ENCODE data around the gene SIL1.

SIL1 gene

GRCh38 chr5:138986186-138986800, 211.9 kb downstream of the SIL1 start:
- TF ChIP-seq, protein P1, sequence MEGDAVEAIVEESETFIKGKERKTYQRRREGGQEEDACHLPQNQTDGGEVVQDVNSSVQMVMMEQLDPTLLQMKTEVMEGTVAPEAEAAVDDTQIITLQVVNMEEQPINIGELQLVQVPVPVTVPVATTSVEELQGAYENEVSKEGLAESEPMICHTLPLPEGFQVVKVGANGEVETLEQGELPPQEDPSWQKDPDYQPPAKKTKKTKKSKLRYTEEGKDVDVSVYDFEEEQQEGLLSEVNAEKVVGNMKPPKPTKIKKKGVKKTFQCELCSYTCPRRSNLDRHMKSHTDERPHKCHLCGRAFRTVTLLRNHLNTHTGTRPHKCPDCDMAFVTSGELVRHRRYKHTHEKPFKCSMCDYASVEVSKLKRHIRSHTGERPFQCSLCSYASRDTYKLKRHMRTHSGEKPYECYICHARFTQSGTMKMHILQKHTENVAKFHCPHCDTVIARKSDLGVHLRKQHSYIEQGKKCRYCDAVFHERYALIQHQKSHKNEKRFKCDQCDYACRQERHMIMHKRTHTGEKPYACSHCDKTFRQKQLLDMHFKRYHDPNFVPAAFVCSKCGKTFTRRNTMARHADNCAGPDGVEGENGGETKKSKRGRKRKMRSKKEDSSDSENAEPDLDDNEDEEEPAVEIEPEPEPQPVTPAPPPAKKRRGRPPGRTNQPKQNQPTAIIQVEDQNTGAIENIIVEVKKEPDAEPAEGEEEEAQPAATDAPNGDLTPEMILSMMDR (conservative IDR thresholded peaks at IDR 0.05; ENCODE audit: low read depth): no peak
- DNase-seq (ENCODE audit: low spot score): no peak
- no peak overlapping the region for H3K27ac ChIP-seq
- ChIA-PET POLR2A (ENCODE audit: low non-redundant PET) (no interaction called here), CTCF (interaction anchor here (0.6 to 0.7 kb wide), 2 partner anchors 215 to 300 kb away, joined by 3 read pairs; no protein-coding TSS in a partner anchor)

GRCh38 chr5:138985683-138986082, 212.5 kb downstream of the SIL1 start:
- CTCF ChIA-PET: interaction anchor here (0.7 kb wide), 1 partner anchor 215 kb away, joined by 3 read pairs; no protein-coding TSS in a partner anchor
- no peak for DNase-seq (ENCODE audit: low spot score)
- no peak overlapping the region for H3K27ac ChIP-seq
- POLR2A ChIA-PET (ENCODE audit: low non-redundant PET): no interaction called here
- TF ChIP-seq, protein P1 (conservative IDR thresholded peaks at IDR 0.05; ENCODE audit: low read depth): no peak

- ChIA-PET POLR2A (ENCODE audit: low non-redundant PET) (no interaction called here), CTCF (interaction anchor here (0.6 to 0.7 kb wide), 2 partner anchors 216 to 282 kb away, joined by 3 read pairs; no protein-coding TSS in a partner anchor)
- TF ChIP-seq, protein P1 (conservative IDR thresholded peaks at IDR 0.05; ENCODE audit: low read depth): no peak
- no peak for DNase-seq (ENCODE audit: low spot score)
- no peak overlapping the region for H3K27ac ChIP-seq
These were observed 212.9 kb downstream of the SIL1 start for GRCh38 chr5:138985256-138985655.

- CTCF ChIA-PET: interaction anchor here (0.6 kb wide), 1 partner anchor 55 kb away, joined by 5 read pairs; no protein-coding TSS in a partner anchor
These were observed 214.2 kb downstream of the SIL1 start for GRCh38 chr5:138983984-138984383.

DNA sequence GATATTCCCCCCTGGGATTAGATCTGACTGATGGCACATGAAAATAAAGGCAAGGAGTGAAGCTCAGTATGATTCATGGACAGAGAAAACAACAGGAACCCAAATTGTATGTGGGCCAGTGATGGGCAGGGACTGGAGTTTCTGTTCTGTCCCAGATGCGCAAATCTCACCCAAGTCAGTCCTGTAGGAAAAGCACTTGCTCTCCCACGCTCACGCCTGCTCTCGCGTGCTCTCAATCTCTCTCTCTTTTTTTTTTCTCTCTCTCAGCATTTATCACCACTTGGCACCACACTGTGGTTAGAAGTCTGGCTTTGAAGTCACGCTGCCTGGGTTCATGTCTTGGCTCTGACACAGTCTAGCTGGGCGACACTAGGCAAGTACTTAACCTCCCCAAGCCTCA, 216.6 kb downstream of the SIL1 start:
- POLR2A ChIA-PET (ENCODE audit: low non-redundant PET): no interaction called here
- no peak for DNase-seq (ENCODE audit: low spot score)
- TF ChIP-seq, protein P1 (conservative IDR thresholded peaks at IDR 0.05; ENCODE audit: low read depth): no peak
- CTCF ChIA-PET: no interaction called here
- H3K27ac ChIP-seq: no peak overlapping the region

More at GRCh38 chr5:138983984-138984383, 214.2 kb downstream of the SIL1 start:
- no peak for DNase-seq (ENCODE audit: low spot score)
- POLR2A ChIA-PET (ENCODE audit: low non-redundant PET): no interaction called here
- no peak overlapping the region for H3K27ac ChIP-seq
- TF ChIP-seq, protein P1 (conservative IDR thresholded peaks at IDR 0.05; ENCODE audit: low read depth): no peak

GRCh38 chr5:138981131-138981530, 217.0 kb downstream of the SIL1 start:
- POLR2A ChIA-PET (ENCODE audit: low non-redundant PET): no interaction called here
- TF ChIP-seq, protein P1 (conservative IDR thresholded peaks at IDR 0.05; ENCODE audit: low read depth): no peak

More at GRCh38 chr5:138981131-138981530, 217.0 kb downstream of the SIL1 start:
- H3K27ac ChIP-seq: no peak overlapping the region
- CTCF ChIA-PET: no interaction called here
- no peak for DNase-seq (ENCODE audit: low spot score)

Measured in RWPE1 (cell line).